Activated naive CD4-positive, alpha-beta T cell treated with anti-CD3 and anti-CD28 coated beads for 36 hours (primary cell): ENCODE data around the gene KPNA4. TPM values are rescaled to one million over a fixed set of nuclear protein-coding genes. Genes with fewer than 3 reads are reported as not detected.
"Not testable (repeated sequence)": the region's sequence is repeated elsewhere in the genome, so short reads cannot be mapped to it uniquely, and the experiment has no call there.

Experiments
- CTCF ChIA-PET: fragments of 350-600 bp; sonication (Branson Sonifier 250); formaldehyde crosslinking; loops from one replicate; lab custom pipeline; 2021; ENCODE audit warnings: antibody characterized with exemption; lab: Charles Lee
- DNase-seq: peaks from one replicate; pipeline ENCODE4 v3.0.0-alpha.2; 2020
- H3K27ac Mint-ChIP-seq: one replicate; pipeline ENCODE4 v1.8.0; 2021; ENCODE audit warnings: mild to moderate bottlenecking, mixed read lengths
- H3K27me3 Mint-ChIP-seq: one replicate; pipeline ENCODE4 v1.8.0; 2021; ENCODE audit warnings: low read depth, mixed read lengths
- H3K36me3 Mint-ChIP-seq: one replicate; pipeline ENCODE4 v1.8.0; 2021; ENCODE audit warnings: low read depth, mixed read lengths
- H3K4me1 Mint-ChIP-seq: one replicate; pipeline ENCODE4 v1.8.0; 2021; ENCODE audit warnings: low read depth, mixed read lengths
- H3K4me3 Mint-ChIP-seq: one replicate; pipeline ENCODE4 v1.8.0; 2021; ENCODE audit warnings: mild to moderate bottlenecking, moderate library complexity, mixed read lengths
- H3K9me3 Mint-ChIP-seq: one replicate; pipeline ENCODE4 v1.8.0; 2021; ENCODE audit warnings: mixed read lengths
- intact Hi-C: fragments of 100-400 bp; cut with micrococcal nuclease; formaldehyde crosslinking; loops from one replicate; pipeline ENCODE4 v1.15.1; 2023
- total RNA-seq, 2 experiments: library from RNA; stranded (reverse); gene quantifications; one replicate each; pipeline ENCODE4 v1.2.3, GENCODE V29; 2021

Gene KPNA4
- total RNA-seq, 2 experiments from 2014 or later, result 43.2 to 59.4 TPM

- H3K4me1 Mint-ChIP-seq, result no peaks in the 10 kb centered on the region
- no peaks in the 10 kb centered on the region for H3K9me3 Mint-ChIP-seq
- CTCF ChIA-PET, result no interaction called here
- H3K4me3 Mint-ChIP-seq, result no peak overlapping the region
- H3K27me3 Mint-ChIP-seq, result peaks cover 33% of the 10 kb centered on the region
- H3K36me3 Mint-ChIP-seq, result no peaks in the 10 kb centered on the region
- intact Hi-C loops, result no loop called here
- DNase-seq, result no peak
- H3K27ac Mint-ChIP-seq, result no peak overlapping the region
Measured at GRCh38 chr3:160587105-160587504, 21.7 kb upstream of the KPNA4 start.

DNA sequence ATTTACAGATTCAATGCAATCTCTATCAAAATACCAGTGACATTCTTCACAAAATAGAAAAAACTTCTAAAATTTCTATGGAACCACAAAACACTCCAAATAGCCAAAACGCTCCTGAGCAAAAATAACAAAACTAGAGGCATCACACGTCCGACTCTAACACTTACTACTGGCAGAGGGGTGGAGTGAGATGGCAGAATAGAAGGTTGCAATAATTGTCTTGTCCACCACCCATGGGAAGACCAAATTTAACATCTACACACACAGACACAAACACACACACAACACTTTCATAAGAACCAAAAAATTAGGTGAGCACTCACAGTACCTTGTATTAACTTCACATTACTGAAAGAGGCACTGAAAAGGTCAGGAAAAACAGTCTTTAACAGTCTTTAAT is 21.3 kb upstream of the KPNA4 start:
- H3K4me3 Mint-ChIP-seq, result no peak overlapping the region
- intact Hi-C loops, result no loop called here
- CTCF ChIA-PET, result no interaction called here
- H3K27me3 Mint-ChIP-seq, result peaks cover 35% of the 10 kb centered on the region
- H3K4me1 Mint-ChIP-seq, result no peaks in the 10 kb centered on the region
- no peak for DNase-seq
- no peak overlapping the region for H3K27ac Mint-ChIP-seq
- no peaks in the 10 kb centered on the region for H3K36me3 Mint-ChIP-seq
- peaks cover 3% of the 10 kb centered on the region for H3K9me3 Mint-ChIP-seq

- DNase-seq, result no peak
- CTCF ChIA-PET, result no interaction called here
- intact Hi-C loops, result no loop called here
- no peaks in the 10 kb centered on the region for H3K4me1 Mint-ChIP-seq
- no peak overlapping the region for H3K4me3 Mint-ChIP-seq
- peaks cover 34% of the 10 kb centered on the region for H3K27me3 Mint-ChIP-seq
- no peak overlapping the region for H3K27ac Mint-ChIP-seq
- H3K36me3 Mint-ChIP-seq, result peaks cover 2% of the 10 kb centered on the region
- H3K9me3 Mint-ChIP-seq, result peaks cover 8% of the 10 kb centered on the region
Measured at GRCh38 chr3:160583451-160583850, 18.1 kb upstream of the KPNA4 start.

DNA sequence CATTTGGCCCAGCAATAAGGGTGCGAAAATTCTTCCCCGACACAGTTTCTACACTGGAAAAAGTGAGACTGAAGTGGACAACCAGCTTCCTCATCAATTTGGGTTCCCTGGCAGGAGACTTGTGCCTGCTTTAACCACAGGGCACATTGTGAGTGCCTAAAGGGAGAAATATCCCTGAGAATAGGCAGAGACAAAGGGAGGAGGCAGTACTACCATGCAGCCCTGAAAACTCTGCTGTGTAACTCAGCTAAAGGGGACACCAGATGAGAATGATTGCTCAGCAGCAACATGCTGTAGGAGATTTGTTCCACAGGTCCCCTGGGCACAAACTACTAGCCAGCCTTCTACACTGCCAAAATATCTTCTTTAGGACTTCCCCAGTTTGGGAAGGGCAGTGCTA is 15.6 kb upstream of the KPNA4 start:
- Mint-ChIP-seq H3K27ac (no peak overlapping the region), H3K4me3 (no peak overlapping the region)

GRCh38 chr3:160577556-160578195 is 12.3 kb upstream of the KPNA4 start:
- Mint-ChIP-seq H3K9me3 (peaks cover 8% of the 10 kb centered on the region), H3K4me1 (no peaks in the 10 kb centered on the region), H3K4me3 (no peak overlapping the region), H3K27ac (no peak overlapping the region), H3K27me3 (peaks cover 18% of the 10 kb centered on the region), H3K36me3 (peaks cover 2% of the 10 kb centered on the region)
- intact Hi-C loops, result no loop called here
- DNase-seq, result no peak
- CTCF ChIA-PET, result no interaction called here

More for the DNA sequence above, 15.6 kb upstream of the KPNA4 start:
- no peak for DNase-seq
- intact Hi-C loops, result no loop called here
- peaks cover 2% of the 10 kb centered on the region for H3K36me3 Mint-ChIP-seq
- H3K9me3 Mint-ChIP-seq, result peaks cover 8% of the 10 kb centered on the region
- no peaks in the 10 kb centered on the region for H3K4me1 Mint-ChIP-seq
- peaks cover 26% of the 10 kb centered on the region for H3K27me3 Mint-ChIP-seq
- CTCF ChIA-PET, result no interaction called here

- no peak overlapping the region for H3K27ac Mint-ChIP-seq
- CTCF ChIA-PET, result no interaction called here
- intact Hi-C loops, result no loop called here
Measured at GRCh38 chr3:160577093-160577492, 11.7 kb upstream of the KPNA4 start.

DNA sequence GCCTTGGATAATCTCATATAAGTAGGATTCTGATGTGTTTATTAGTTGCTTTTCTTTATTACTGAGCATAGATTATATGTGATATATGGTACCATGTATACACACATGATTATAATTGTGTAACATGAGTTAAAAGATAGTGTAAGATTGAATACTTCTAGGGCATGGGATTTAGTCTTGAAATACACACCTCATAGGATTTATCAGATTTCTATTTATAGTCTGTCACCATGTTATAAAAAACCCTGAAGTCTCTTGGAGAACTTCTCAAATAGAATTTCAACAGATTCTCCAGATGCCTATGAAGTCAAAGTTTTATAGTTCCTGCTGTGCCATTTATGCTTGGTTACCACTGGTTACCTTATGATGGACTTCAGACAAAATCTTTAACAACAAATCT is 11.2 kb upstream of the KPNA4 start:
- intact Hi-C loops, result no loop called here
- no peaks in the 10 kb centered on the region for H3K4me1 Mint-ChIP-seq
- no peak for DNase-seq
- peaks cover 2% of the 10 kb centered on the region for H3K36me3 Mint-ChIP-seq
- H3K27me3 Mint-ChIP-seq, result peaks cover 14% of the 10 kb centered on the region
- CTCF ChIA-PET, result no interaction called here
- no peak overlapping the region for H3K4me3 Mint-ChIP-seq
- no peak overlapping the region for H3K27ac Mint-ChIP-seq
- peaks cover 4% of the 10 kb centered on the region for H3K9me3 Mint-ChIP-seq

More at GRCh38 chr3:160577093-160577492, 11.7 kb upstream of the KPNA4 start:
- Mint-ChIP-seq H3K36me3 (peaks cover 2% of the 10 kb centered on the region), H3K9me3 (peaks cover 8% of the 10 kb centered on the region), H3K27me3 (peaks cover 18% of the 10 kb centered on the region), H3K4me3 (no peak overlapping the region), H3K4me1 (no peaks in the 10 kb centered on the region)
- no peak for DNase-seq

GRCh38 chr3:160575589-160575988 is 10.2 kb upstream of the KPNA4 start:
- peaks cover 2% of the 10 kb centered on the region for H3K36me3 Mint-ChIP-seq
- peaks cover 2% of the 10 kb centered on the region for H3K9me3 Mint-ChIP-seq
- intact Hi-C loops, result no loop called here
- no peak for DNase-seq
- H3K27me3 Mint-ChIP-seq, result peaks cover 10% of the 10 kb centered on the region
- no peak overlapping the region for H3K4me3 Mint-ChIP-seq
- no peaks in the 10 kb centered on the region for H3K4me1 Mint-ChIP-seq
- no peak overlapping the region for H3K27ac Mint-ChIP-seq
- CTCF ChIA-PET, result no interaction called here

- no peak overlapping the region for H3K4me3 Mint-ChIP-seq
- H3K27ac Mint-ChIP-seq, result no peak overlapping the region
- CTCF ChIA-PET, result no interaction called here
- peaks cover 1% of the 10 kb centered on the region for H3K36me3 Mint-ChIP-seq
- H3K27me3 Mint-ChIP-seq, result peaks cover 9% of the 10 kb centered on the region
- intact Hi-C loops, result no loop called here
- peaks cover under 1% of the 10 kb centered on the region for H3K9me3 Mint-ChIP-seq
- H3K4me1 Mint-ChIP-seq, result no peaks in the 10 kb centered on the region
- DNase-seq, result no peak
Measured at GRCh38 chr3:160574636-160575035, 9.3 kb upstream of the KPNA4 start.

GRCh38 chr3:160573955-160574525 is 8.7 kb upstream of the KPNA4 start:
- H3K4me3 Mint-ChIP-seq, DNase-seq, H3K4me1 Mint-ChIP-seq, intact Hi-C loops, H3K27ac Mint-ChIP-seq, H3K27me3 Mint-ChIP-seq, CTCF ChIA-PET, H3K9me3 Mint-ChIP-seq, H3K36me3 Mint-ChIP-seq: not testable (repeated sequence)

DNA sequence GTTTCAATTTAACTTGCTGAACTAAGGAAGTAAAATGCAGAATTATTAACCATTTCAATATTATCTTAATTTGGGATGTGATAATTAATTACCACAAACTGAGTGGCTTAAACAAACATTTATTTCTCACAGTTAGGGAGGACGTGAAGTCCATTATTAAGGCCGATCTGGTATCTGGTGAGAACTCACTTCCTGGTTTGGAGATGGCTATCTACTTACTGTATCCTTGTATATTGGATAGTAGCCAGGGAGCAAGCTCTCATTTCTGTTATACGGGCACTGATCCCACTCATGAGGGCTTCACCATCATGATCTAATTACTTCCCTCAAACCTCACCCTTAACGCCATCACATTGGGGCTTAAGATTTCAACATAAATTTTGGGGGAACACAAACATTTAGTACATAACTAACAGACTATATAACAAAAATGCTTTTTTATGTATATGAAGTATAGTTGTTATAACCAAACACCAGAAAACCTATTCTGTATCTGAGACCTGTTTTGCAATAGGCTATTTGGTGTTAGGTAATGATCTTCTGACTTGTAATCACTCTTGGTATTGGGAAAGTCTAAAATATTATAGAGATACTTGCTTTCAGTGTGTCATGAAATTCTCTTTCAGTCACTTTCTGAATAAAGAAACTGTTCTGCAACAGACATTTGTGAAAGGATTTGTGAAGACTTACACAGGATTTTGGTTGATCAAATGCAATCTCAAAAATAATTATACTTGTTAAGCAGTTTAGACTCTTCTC is 4.7 kb upstream of the KPNA4 start:
- intact Hi-C loops, result loop anchor here (5.0 kb wide), 3 partner anchors 372 to 827 kb away; no protein-coding TSS in a partner anchor
- Mint-ChIP-seq H3K27me3 (no peaks in the 10 kb centered on the region), H3K9me3 (peaks cover 8% of the 10 kb centered on the region), H3K4me3 (no peak overlapping the region), H3K36me3 (peaks cover 25% of the 10 kb centered on the region), H3K27ac (no peak overlapping the region), H3K4me1 (peaks cover 13% of the 10 kb centered on the region)
- DNase-seq, result no peak
- CTCF ChIA-PET, result no interaction called here

DNA sequence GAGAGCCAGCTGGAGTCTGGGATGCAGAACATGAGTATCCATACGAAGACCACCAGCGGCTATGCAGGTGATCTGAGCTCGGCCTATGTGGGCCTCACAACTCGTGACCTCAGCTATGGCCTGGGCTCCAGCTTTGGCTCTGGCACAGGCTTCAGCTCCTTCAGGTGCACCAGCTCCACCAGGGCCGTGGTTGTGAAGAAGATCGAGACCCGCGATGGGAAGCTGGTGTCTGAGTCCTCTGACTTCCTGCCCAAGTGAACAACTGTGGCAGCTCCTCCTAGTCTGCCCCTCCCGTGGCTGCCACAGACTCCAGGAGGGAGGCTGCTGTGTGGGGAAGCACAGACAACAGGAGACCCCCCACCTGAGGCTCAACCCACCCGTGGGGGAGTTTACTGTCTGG is 3.6 kb upstream of the KPNA4 start:
- intact Hi-C loops, result loop anchor here (5.0 kb wide), 3 partner anchors 373 to 828 kb away; no protein-coding TSS in a partner anchor
- no peak for DNase-seq
- Mint-ChIP-seq H3K4me3 (no peak overlapping the region), H3K27ac (no peak overlapping the region), H3K9me3 (peaks cover 8% of the 10 kb centered on the region), H3K4me1 (peaks cover 13% of the 10 kb centered on the region), H3K36me3 (peaks cover 25% of the 10 kb centered on the region), H3K27me3 (no peaks in the 10 kb centered on the region)
- CTCF ChIA-PET, result no interaction called here
